OCI-LY7 (cell line): ENCODE results near the gene RAB44.

Source experiments
- EZH2phosphoT487 ChIP-seq: fragments of 200-600 bp; sonication (generic); IDR thresholded peaks from 2 replicates; pipeline ENCODE4 v1.6.1; 2018; ENCODE audit warnings: low read depth, borderline replicate concordance, mild to moderate bottlenecking, mixed run types, antibody characterized with exemption, low read length, moderate library complexity, mixed read lengths
- TF ChIP-seq, protein P1 (sequence below): fragments of 200-600 bp; sonication (generic); conservative IDR thresholded peaks from 2 replicates; pipeline ENCODE4 v1.5.1; 2014; ENCODE audit warnings: mild to moderate bottlenecking, antibody characterized with exemption, low read length, moderate library complexity, mixed read lengths

GRCh38 chr6:36745283-36745682 is 47.7 kb downstream of the RAB44 start:
- TF ChIP-seq, protein P1, sequence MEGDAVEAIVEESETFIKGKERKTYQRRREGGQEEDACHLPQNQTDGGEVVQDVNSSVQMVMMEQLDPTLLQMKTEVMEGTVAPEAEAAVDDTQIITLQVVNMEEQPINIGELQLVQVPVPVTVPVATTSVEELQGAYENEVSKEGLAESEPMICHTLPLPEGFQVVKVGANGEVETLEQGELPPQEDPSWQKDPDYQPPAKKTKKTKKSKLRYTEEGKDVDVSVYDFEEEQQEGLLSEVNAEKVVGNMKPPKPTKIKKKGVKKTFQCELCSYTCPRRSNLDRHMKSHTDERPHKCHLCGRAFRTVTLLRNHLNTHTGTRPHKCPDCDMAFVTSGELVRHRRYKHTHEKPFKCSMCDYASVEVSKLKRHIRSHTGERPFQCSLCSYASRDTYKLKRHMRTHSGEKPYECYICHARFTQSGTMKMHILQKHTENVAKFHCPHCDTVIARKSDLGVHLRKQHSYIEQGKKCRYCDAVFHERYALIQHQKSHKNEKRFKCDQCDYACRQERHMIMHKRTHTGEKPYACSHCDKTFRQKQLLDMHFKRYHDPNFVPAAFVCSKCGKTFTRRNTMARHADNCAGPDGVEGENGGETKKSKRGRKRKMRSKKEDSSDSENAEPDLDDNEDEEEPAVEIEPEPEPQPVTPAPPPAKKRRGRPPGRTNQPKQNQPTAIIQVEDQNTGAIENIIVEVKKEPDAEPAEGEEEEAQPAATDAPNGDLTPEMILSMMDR: no peak
- no peak for TF ChIP-seq EZH2phosphoT487
